HepG2 (cell line): ENCODE data around the gene NT5C. TPM values are rescaled to one million over a fixed set of nuclear protein-coding genes. Genes with fewer than 3 reads are reported as not detected.
A peak's percentile ranks its signal among the peaks of the same experiment; 100 is the strongest.

Experiments
- ATAC-seq: fragments of 200-7000 bp; cut with Tn5 transposase; 3 replicates; pipeline ENCODE4 v1.9.1; 2020; ENCODE audit warnings: mild to moderate bottlenecking, moderate library complexity
- BruUV-seq: library from RNA; stranded (reverse); fragments of 400-500 nt; replicated peaks from 2 replicates; lab custom pipeline; 2021; lab: Mats Ljungman, UMichigan
- CTCF ChIA-PET: fragments of 300-600 bp; formaldehyde crosslinking; extraction: SDS; loops from one replicate; lab custom pipeline; 2021; ENCODE audit warnings: low total read pairs, inconsistent platforms, low intra/inter-chr PET ratio; lab: Yijun Ruan, JAX
- POLR2A ChIA-PET: fragments of 350-600 bp; sonication (Branson Sonifier 250); formaldehyde crosslinking; loops from one replicate; lab custom pipeline; 2020; ENCODE audit warnings: antibody characterized with exemption, inconsistent platforms; lab: Yijun Ruan, JAX
- DNase-seq: peaks from one replicate; pipeline ENCODE4 v3.0.0-alpha.2; 2015; ENCODE audit warnings: low spot score
- FAIRE-seq: peaks from 3 replicates; lab custom pipeline; 2011; peaks lifted over from hg19 to GRCh38; lab: Jason Lieb, UNC
- H2AFZ ChIP-seq: one replicate; pipeline ENCODE4 v1.6.1; 2011; ENCODE audit warnings: low read length, inconsistent platforms
- H3K27ac ChIP-seq: fragments of 300-600 bp; 3 replicates; pipeline ENCODE4 v1.8.0; 2011; ENCODE audit warnings: mixed run types, mild to moderate bottlenecking, mixed read lengths, low read length, inconsistent platforms; ENCODE audit not compliant: insufficient read depth; ENCODE audit errors: extremely low read length
- H3K27me3 ChIP-seq, 2 experiments: fragments of 200-600 bp in 1 of 2; 2 replicates in 1 of 2; 3 replicates in 1 of 2; pipeline versions ENCODE4 v1.6.0 to v1.8.0; 2011; ENCODE audit warnings: low read length in 2 of 2, mild to moderate bottlenecking in 2 of 2, moderate library complexity in 2 of 2, inconsistent platforms in 1 of 2; ENCODE audit not compliant: insufficient read depth in 2 of 2, control insufficient read depth in 1 of 2
- H3K36me3 ChIP-seq, 2 experiments: fragments of 200-600 bp in 1 of 2; replicated peaks in 1 of 2; 2 replicates in 1 of 2; 3 replicates in 1 of 2; pipeline versions ENCODE4 v1.5.1 to v1.8.0; 2011; ENCODE audit warnings: low read length in 2 of 2, inconsistent platforms in 1 of 2; ENCODE audit not compliant: insufficient read depth in 2 of 2, control insufficient read depth in 1 of 2
- H3K4me1 ChIP-seq: 2 replicates; pipeline ENCODE4 v1.5.1; 2012; ENCODE audit warnings: low read length, inconsistent platforms; ENCODE audit not compliant: insufficient read depth
- H3K4me2 ChIP-seq: 2 replicates; pipeline ENCODE4 v1.6.0; 2011; ENCODE audit warnings: low read depth, low read length, inconsistent platforms
- H3K4me3 ChIP-seq, 3 experiments: fragments of 200-600 bp in 1 of 3; sonication (generic), shearing (Covaris generic) in 1 of 3; replicated peaks in 1 of 3; 2 replicates each; pipeline ENCODE4 v1.5.1; 2011 to 2016; ENCODE audit warnings: low read length in 3 of 3, inconsistent platforms in 2 of 3, low read depth in 2 of 3, mild to moderate bottlenecking in 2 of 3, control low read depth in 1 of 3, mixed read lengths in 1 of 3; ENCODE audit not compliant: insufficient read depth in 1 of 3
- H3K79me2 ChIP-seq: one replicate; pipeline ENCODE4 v1.6.1; 2011; ENCODE audit warnings: low read length, inconsistent platforms; ENCODE audit not compliant: insufficient read depth
- H3K9ac ChIP-seq: 2 replicates; pipeline ENCODE4 v1.6.0; 2011; ENCODE audit warnings: mild to moderate bottlenecking, low read depth, low read length, inconsistent platforms; ENCODE audit not compliant: insufficient read depth
- H3K9me3 ChIP-seq: 2 replicates; pipeline ENCODE4 v1.5.1; 2012; ENCODE audit warnings: mild to moderate bottlenecking, low read length
- H4K20me1 ChIP-seq: 2 replicates; pipeline ENCODE4 v1.6.0; 2011; ENCODE audit warnings: inconsistent platforms, mild to moderate bottlenecking, low read length, moderate library complexity; ENCODE audit not compliant: insufficient read depth
- DMAP1 ChIP-seq: IDR thresholded peaks from 2 replicates; pipeline ENCODE4 v1.6.1; 2016
- FOXP1 ChIP-seq, 2 experiments: fragments of 450-650 bp in 1 of 2; IDR thresholded peaks; 2 replicates each; pipeline ENCODE4 v1.6.1; 2017 to 2018; ENCODE audit warnings: antibody characterized with exemption in 1 of 2
- IKZF1 ChIP-seq: fragments of 450-650 bp; IDR thresholded peaks from 2 replicates; pipeline ENCODE4 v1.7.1; 2016
- MLXIP ChIP-seq: sonication (generic); formaldehyde crosslinking; IDR thresholded peaks from 2 replicates; pipeline ENCODE4 v1.9.0; 2021; ENCODE audit warnings: missing genetic modification reagents, borderline replicate concordance
- MTF2 ChIP-seq: sonication (generic); formaldehyde crosslinking; IDR thresholded peaks from 2 replicates; pipeline ENCODE4 v1.5.0; 2020; ENCODE audit warnings: missing genetic modification reagents, borderline replicate concordance
- PAX8 ChIP-seq: sonication (generic); formaldehyde crosslinking; IDR thresholded peaks from 2 replicates; pipeline ENCODE4 v1.8.0; 2022; ENCODE audit warnings: mild to moderate bottlenecking, missing genetic modification reagents, borderline replicate concordance
- SP4 ChIP-seq: sonication (generic); formaldehyde crosslinking; IDR thresholded peaks from 2 replicates; pipeline ENCODE4 v1.8.1; 2023; ENCODE audit warnings: mild to moderate bottlenecking, missing genetic modification reagents
- U2AF2 ChIP-seq: fragments of 200-400 bp; formaldehyde crosslinking; IDR thresholded peaks from 2 replicates; pipeline ENCODE4 v1.6.1; 2017; ENCODE audit warnings: low read depth, mild to moderate bottlenecking, low read length
- ZNF292 ChIP-seq: sonication (generic); formaldehyde crosslinking; IDR thresholded peaks from 2 replicates; pipeline ENCODE4 v1.8.1; 2022; ENCODE audit warnings: mild to moderate bottlenecking, low read depth, missing genetic modification reagents, borderline replicate concordance
- ZNF740 ChIP-seq: sonication (generic); formaldehyde crosslinking; IDR thresholded peaks from 2 replicates; pipeline ENCODE4 v1.4.0; 2020; ENCODE audit warnings: missing genetic modification reagents
- WGBS: methylation state at CpG from one replicate; pipeline ENCODE4 v1.1.6; 2017; ENCODE audit warnings: low lambda C conversion rate; 5-methylcytosine and 5-hydroxymethylcytosine counted together
- in situ Hi-C: cut with HindIII; loops from 2 replicates; pipeline ENCODE4 v1.10.0; 2017; ENCODE audit warnings: low pct_unique_long_range_greater_than_20kb; ENCODE audit not compliant: extremely low pct_ligation_motif_present
- intact Hi-C: fragments of 100-400 bp; cut with micrococcal nuclease; formaldehyde crosslinking; loops from one replicate; pipeline ENCODE4 v1.10.0; 2022; ENCODE audit not compliant: unreplicated experiment
- polyA plus RNA-seq, 8 experiments: library from polyadenylated mRNA; depleted of rRNA in 3 of 8; stranded (reverse) in 7 of 8; unstranded in 1 of 8; fragments of >200 nt; fragmentation: Illumina TruSeq in 4 of 8; extraction: Trizol in 4 of 8; gene quantifications; 2 replicates each; pipeline versions ENCODE4 v1.2.1 to v1.2.3, GENCODE V29; 2011 to 2016; ENCODE audit warnings: low read depth in 4 of 8, missing spikeins in 1 of 8, mixed read lengths in 1 of 8; ENCODE audit not compliant: insufficient read depth in 1 of 8
- total RNA-seq, 5 experiments: library from RNA; depleted of rRNA; stranded (reverse); fragments of >200 nt; fragmentation: Illumina TruSeq; extraction: Trizol; gene quantifications; 2 replicates each; pipeline ENCODE4 v1.2.3, GENCODE V29; 2016; ENCODE audit warnings: low read depth in 1 of 5
- TF ChIP-seq, protein P1 (sequence below): sonication (generic); formaldehyde crosslinking; IDR thresholded peaks from 2 replicates; pipeline ENCODE4 v1.4.0; 2020; ENCODE audit warnings: mild to moderate bottlenecking, missing genetic modification reagents, borderline replicate concordance
- TF ChIP-seq, protein P2 (sequence below): sonication (generic); formaldehyde crosslinking; IDR thresholded peaks from 2 replicates; pipeline ENCODE4 v1.4.0; 2020; ENCODE audit warnings: mild to moderate bottlenecking, missing genetic modification reagents

Gene NT5C
- total and polyA plus RNA-seq, 2 of the 13 experiments (the other 11 are each of a cell fraction or from before 2014, with no cell fraction given) = 42.8 to 48.6 TPM

DNA sequence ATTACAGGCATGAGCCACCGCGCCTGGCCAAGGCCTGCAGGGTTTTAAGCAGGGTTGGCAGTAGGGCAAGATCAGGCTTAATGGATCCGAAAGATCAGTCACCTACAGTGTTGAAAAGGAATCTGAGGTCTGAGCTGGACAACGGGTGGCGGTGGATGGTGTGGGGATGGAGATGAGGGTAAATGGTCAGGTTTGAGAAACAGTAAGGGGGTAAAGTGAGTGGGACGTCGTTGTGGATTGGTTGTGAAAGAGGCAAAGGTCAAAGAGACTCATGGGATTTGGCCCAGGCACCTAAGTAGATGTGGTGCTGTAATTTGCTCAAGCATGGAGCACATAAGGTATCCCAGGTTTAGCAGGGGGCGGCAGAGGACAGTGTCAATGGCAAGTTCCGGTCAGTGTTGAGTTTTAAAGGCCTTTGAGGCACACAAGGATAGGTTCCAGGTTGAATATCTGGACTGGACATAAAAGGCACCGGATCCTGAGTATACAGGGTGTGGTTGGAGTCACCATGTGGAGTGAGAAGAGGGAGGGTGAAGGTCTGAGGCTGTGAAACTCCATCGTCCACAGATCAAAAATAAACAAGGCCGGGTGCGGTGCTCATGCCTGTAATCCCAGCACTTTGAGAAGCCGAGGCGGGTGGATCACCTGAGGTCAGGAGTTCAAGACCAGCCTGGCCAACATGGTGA lies 44.9 kb downstream of the NT5C start (continued):
- TF ChIP-seq, protein P1, sequence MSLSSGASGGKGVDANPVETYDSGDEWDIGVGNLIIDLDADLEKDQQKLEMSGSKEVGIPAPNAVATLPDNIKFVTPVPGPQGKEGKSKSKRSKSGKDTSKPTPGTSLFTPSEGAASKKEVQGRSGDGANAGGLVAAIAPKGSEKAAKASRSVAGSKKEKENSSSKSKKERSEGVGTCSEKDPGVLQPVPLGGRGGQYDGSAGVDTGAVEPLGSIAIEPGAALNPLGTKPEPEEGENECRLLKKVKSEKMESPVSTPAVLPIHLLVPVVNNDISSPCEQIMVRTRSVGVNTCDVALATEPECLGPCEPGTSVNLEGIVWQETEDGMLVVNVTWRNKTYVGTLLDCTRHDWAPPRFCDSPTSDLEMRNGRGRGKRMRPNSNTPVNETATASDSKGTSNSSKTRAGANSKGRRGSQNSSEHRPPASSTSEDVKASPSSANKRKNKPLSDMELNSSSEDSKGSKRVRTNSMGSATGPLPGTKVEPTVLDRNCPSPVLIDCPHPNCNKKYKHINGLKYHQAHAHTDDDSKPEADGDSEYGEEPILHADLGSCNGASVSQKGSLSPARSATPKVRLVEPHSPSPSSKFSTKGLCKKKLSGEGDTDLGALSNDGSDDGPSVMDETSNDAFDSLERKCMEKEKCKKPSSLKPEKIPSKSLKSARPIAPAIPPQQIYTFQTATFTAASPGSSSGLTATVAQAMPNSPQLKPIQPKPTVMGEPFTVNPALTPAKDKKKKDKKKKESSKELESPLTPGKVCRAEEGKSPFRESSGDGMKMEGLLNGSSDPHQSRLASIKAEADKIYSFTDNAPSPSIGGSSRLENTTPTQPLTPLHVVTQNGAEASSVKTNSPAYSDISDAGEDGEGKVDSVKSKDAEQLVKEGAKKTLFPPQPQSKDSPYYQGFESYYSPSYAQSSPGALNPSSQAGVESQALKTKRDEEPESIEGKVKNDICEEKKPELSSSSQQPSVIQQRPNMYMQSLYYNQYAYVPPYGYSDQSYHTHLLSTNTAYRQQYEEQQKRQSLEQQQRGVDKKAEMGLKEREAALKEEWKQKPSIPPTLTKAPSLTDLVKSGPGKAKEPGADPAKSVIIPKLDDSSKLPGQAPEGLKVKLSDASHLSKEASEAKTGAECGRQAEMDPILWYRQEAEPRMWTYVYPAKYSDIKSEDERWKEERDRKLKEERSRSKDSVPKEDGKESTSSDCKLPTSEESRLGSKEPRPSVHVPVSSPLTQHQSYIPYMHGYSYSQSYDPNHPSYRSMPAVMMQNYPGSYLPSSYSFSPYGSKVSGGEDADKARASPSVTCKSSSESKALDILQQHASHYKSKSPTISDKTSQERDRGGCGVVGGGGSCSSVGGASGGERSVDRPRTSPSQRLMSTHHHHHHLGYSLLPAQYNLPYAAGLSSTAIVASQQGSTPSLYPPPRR = peak; percentile 70; the same call in 1 of the 2 replicates

DNA sequence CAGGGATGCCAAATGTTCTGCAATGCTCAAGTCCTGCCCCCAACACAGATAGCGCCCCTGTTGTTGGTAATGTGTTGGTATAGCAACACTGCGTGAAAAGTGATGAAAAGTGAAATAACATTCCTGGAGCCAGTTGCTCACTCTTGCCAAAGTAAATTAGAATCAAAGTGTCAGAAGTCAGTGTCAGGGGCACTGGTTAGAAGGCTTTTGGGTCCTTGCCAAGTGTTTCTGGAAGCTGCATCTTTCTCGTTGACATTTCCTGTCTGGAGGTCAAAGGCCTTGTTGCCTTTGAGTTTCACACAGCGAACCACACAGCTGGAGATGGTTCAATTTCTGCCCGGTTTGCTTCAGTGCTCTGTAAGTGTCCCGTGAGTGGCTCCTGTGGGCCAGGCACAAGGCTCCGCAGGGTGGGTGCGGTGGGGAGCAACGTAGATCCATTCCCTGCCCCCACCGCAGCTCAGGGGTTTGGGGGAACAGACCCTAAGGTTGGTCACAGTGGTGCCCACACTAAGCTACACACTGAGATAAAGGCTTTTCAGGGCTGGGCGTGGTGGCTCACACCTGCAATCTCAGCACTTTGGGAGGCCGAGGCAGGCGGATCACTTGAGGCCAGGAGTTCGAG lies 47.4 kb downstream of the NT5C start:
- Histone ChIP-seq H3K79me2 (no peaks in the 10 kb centered on the region), H4K20me1 (no peaks in the 10 kb centered on the region), H3K4me3 (peak overlapping the region in 1 of 3 experiments; percentile 34; a peak in 3 of 6 replicates), H3K4me1 (peaks cover 95% of the 10 kb centered on the region), H3K27ac (peak overlapping the region; percentile 7), H3K36me3 (no peaks in the 10 kb centered on the region), H2AFZ (no peak overlapping the region), H3K9me3 (no peaks in the 10 kb centered on the region), H3K27me3 (peaks cover 0 to 17% of the 10 kb centered on the region in 2 experiments; a peak in 2 of 5 replicates), H3K4me2 (peak overlapping the region; percentile 60), H3K9ac (peak overlapping the region; percentile 9)
- CTCF ChIA-PET = no interaction called here
- ATAC-seq (peak; percentile 15), FAIRE-seq (peak; percentile 98), DNase-seq (peak; percentile 96)
- intact Hi-C loops = loop anchor here (2.0 kb wide), 1 partner anchor 431 kb away; the partner anchor contains the start of gene CASKIN2
- in situ Hi-C loops = no loop called here
- WGBS = 2% methylated on average over 11 of the region's 14 CpGs
- no TSS peak for BruUV-seq
- POLR2A ChIA-PET = interaction anchor here (0.7 to 3.2 kb wide), 16 partner anchors 9 to 187 kb away, joined by 3 to 12 read pairs (median 4); partner anchors contain the start of genes ARMC7, ATP5PD, GGA3 and JPT1
- no peak for TF ChIP-seq ZNF740 (CRISPR knock-in tag)
- TF ChIP-seq IKZF1 = no peak
- TF ChIP-seq MTF2 = 0 out of 2 replicates have a peak, but pooled peaks have one; percentile 33
- TF ChIP-seq FOXP1 (IDR thresholded peaks at IDR 0.05) = no peak
- TF ChIP-seq FOXP1 (CRISPR knock-in tag; IDR thresholded peaks at IDR 0.05) = peak; percentile 95
- TF ChIP-seq U2AF2 = no peak
- peak; percentile 91 for TF ChIP-seq ZNF292 (CRISPR knock-in tag)
- TF ChIP-seq MLXIP (CRISPR knock-in tag) = no peak
- no peak for TF ChIP-seq PAX8 (CRISPR knock-in tag)
- TF ChIP-seq SP4 (CRISPR knock-in tag) = no peak; the same call in 1 of the 2 replicates
- TF ChIP-seq, protein P2, sequence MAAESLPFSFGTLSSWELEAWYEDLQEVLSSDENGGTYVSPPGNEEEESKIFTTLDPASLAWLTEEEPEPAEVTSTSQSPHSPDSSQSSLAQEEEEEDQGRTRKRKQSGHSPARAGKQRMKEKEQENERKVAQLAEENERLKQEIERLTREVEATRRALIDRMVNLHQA (CRISPR knock-in tag) = 0 out of 2 replicates have a peak, but pooled peaks have one; percentile 80
- no peak for TF ChIP-seq DMAP1
